Glomerular visceral epithelial cell (primary cell): ENCODE data around the gene ZMYM1.
"Not testable (repeated sequence)": the region's sequence is repeated elsewhere in the genome, so short reads cannot be mapped to it uniquely, and the experiment has no call there.

Experiments
- DNase-seq: peaks from one replicate; pipeline ENCODE4 v3.0.0-alpha.2; 2016; ENCODE audit errors: extremely low spot score

Gene ZMYM1

DNA sequence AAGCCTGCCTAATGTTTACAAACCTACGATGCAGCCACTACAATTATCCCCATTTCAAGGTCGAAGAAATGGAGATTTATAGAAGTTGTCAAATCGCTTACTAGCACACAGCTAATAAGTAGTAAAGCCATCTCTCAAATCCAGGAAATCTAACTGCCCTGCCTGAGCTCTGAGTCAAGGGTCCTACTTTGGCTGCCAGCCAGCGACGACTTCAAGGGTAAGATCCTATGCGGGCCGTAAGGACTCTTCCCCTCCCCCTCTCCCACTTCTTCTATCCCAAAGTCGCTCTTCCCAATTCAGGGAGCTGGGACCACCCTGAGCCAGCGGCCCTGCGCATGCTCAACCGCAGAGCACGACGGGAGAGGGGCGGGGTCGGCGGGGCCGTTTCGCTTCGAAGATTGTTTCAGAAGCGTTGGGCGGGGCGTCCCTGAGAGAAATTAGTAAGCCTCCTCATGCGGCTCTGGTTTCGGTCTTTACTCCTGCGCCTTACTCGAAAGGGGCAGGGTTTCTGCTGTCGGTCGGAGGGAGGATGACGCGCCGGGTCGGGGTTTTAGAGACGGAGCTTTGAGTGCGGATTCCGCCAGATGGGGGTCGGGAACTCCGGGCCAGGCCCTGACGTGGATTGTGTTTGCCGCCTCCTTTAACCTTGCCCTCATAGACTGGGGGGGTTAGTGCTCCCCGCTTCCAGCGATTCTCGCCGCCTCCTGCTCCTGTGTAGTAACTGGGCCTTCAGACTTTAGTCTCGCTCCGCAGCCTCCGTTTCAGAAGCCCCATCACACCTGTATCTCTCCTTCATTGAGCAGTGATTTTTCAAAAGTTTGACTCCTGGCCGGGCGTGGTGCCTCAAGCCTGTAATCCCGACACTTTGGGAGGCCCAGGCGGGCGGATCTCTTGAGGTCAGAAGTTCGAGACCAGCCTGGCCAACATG, at the start of gene ZMYM1:
Gene ZMYM1 (plus strand): TSS at position 383 of the 928 bp plus-strand sequence. CDS start 14,603 bp downstream, outside the sequence.
- peak; percentile 87 for DNase-seq

DNA sequence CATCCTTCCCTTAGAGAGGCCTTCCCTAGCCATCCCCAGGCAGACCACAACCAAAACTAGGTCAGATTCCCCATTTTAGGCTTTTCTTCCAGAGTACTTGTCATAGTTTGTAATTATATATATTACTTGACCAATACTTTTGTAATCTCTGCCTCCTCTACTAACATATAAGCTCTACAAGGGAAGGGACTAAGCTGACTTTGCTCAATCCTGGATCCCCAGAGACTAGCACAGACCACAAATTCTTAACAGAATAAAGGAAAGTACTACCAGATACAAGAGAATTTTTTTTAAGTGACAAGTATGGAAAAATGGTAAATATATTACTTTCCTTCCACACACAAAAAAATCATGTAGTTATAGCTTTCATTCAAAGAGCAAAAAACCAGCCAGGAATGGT, 49.4 kb upstream of the ZMYM1 start:
- no peak for DNase-seq

DNA sequence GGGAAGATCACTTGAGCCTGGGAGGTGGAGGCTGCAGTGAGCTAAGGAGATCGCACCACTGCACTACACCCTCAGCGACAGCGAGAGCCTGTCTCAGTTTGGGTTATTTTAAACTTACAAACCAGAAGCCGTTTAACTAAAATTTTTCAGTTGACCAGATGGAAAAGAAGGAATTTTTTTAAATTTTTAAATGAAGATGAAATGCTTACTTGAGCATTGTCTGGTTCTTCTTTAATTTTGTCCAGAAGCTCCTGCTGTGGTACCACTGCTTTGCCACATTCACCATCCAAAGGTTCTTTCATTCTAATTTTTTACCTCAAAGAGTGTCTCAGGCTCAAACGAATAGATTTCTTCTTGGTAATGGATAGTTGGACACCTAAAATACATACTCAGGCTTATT, 48.8 kb upstream of the ZMYM1 start:
- DNase-seq = no peak

DNA sequence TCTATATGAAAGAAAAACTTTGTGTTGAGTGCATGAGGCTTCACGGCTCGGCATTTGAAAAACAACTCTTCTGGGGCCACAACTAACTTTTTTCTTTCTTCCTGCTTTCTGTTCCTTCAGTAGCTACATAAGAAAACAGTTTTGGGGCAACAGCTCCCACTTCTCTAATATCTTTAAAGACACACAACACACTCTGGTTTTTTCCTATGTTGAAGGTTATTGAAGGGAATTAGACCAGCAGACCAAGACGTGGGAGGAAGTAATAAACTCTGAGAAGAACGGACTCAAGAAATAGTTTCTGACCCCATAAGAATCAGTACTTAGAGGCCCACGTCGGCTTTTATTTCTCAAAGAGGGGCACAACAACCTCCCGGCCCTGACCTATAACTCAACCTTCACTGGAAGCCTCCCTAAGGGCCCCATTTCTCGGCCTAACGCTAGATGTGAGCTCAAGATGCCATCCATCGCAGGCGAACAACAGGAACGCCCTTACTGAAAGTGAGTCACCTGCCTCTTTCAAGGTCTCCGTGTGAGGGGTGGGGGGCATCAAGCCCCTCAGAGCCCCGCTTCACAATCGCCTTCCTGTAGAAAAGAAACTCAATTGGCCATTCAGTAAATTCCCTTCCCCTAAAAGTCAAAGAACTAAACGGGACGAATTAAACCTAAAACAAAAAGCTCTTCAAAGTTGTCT, 48.3 kb upstream of the ZMYM1 start:
- DNase-seq = peak; percentile 44

DNA sequence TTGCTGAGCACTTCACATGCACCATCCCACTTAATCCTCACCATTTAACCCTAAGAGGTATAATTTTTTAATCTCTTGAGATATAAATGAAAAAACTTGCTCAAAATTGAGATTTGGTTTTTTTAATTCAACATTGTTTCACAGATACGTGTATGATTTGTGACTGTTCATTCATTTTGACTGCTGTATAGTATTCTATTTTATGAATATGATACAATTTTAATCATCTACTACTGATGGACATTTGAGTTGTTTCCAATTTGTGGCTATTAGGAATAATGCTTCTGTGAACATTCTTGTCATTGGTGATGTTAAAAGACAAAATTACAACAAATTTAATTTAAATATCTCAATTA, 46.8 kb upstream of the ZMYM1 start:
- DNase-seq = no peak

DNA sequence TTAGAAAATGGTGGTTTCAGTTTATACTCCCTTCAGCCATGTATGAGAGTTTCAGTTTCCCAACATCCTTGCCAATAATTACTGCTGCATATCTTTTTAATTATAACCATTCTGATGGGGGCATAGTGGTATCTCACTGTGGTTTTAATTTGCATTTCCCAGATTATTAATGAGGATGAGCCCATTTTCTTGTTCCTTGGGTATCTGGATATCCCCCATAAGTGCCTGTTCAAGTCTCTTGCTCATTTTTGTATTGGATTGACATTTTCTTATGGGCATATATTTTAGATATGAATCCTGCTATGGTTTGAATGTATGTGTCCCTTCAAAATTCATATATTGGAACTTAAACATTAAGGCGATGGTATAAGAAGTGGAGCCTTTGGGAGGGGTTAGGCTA, 45.8 kb upstream of the ZMYM1 start:
- DNase-seq = no peak

DNA sequence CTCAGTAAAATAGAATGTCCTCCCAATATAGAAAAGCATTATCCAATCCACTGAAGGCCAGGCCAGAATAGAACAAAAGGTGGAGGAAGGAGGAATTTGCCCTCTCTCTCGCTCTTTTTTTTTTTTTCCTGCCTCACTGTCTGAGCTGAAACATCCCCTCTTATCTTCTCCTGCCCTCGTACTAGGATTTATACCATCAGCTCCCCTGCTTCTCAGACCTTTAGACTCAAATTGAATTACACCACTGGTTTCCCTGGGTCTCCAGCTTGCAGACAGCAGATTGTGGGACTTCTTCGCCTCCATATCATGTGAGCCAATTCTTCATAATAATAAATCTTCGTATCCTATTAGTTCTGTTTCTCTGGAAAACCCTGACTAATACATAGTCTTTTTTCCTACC, 42.6 kb upstream of the ZMYM1 start:
- no peak for DNase-seq

DNA sequence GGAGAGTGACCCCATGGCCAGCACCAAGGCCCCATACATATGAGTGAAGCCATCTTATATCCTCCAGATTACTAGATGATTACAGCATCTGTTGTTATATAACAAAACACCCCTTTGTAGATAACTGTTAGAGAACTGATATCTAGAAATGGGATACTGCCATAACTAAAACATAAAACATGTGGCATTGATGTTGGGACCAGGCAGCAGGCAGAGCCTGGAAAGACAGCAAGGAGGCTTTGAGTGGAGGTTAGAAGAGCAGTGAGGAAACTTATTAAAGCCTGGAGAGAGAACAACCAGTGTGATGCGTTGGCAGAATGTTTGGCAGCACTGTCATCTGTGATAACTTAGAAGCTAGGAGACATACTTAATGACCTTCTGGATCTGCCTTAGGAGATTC, 42.0 kb upstream of the ZMYM1 start:
- no peak for DNase-seq

DNA sequence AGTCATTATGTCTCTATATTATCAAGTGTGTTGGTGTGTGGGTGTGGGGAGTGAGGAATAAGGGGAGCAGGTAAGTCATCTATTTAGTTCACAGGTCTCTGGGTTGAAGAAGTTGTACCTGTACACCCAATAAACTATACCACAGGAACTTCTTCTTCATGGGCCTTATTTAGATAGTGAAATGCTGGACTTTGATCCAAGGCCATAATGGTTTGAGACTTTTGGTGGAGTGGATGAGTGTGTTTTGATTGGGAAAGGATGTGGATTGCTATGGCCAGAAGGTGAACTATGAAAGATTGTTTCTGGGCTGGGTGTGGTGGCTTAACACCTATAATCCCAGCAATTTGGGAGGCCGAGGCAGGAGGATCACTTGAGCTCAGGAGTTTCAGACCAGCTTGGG, 40.5 kb upstream of the ZMYM1 start:
- no peak for DNase-seq

DNA sequence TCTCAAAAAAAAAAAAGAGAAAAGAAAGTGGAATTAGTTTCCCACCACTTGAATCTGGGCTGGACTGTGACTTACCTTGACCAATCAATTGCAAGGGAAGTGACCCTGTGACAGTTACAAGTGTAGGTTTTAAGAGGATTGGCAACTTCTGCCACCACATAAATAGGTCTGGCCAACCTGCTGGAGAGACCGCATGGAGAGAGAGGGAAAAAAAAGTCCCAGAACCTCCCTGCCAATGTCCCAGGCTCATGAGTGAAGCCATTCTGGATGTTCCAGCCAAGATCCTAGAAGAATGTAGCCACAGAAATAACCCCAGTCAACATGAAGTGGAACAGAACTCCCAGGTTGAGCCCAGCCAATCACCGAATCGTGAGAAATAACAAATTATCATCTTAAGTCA, 35.7 kb upstream of the ZMYM1 start:
- DNase-seq = no peak

DNA sequence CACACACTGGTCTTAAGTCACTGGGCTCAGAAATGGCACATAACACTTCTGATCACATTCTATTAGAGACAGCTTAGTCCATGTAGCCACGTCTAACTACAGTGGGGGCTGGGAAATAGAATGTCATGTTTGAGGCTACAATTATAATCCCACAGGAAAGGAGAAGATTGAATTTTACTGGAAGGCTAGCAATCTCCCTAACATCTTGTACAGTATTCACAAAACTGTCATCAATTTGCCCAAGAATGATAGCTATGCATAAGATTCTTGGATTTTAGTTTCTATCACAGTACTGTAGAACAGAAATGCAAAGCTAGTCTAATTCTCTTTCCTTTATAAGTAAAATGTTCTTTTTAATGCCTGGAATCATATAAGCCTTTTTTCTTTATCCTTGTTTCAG, 34.8 kb upstream of the ZMYM1 start:
- no peak for DNase-seq

DNA sequence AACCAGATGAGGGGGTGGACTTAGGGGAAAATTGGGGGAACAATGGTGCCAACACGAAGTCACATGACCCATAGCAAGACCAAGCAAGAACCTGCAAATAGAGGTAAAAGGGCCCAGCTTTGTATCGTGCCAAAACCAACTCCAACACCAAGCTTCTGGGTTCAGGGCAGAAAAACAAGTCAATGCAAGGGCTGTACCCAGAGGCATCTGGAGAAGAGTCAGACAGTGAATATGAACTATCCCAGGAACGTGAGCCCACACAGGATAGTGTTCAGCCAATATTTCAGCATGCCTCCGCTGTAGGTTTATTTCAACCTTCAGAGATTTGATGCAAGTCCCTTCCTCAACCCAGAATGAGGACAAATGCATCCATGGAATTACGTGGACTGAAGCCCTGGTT, 32.5 kb upstream of the ZMYM1 start:
- no peak for DNase-seq

DNA sequence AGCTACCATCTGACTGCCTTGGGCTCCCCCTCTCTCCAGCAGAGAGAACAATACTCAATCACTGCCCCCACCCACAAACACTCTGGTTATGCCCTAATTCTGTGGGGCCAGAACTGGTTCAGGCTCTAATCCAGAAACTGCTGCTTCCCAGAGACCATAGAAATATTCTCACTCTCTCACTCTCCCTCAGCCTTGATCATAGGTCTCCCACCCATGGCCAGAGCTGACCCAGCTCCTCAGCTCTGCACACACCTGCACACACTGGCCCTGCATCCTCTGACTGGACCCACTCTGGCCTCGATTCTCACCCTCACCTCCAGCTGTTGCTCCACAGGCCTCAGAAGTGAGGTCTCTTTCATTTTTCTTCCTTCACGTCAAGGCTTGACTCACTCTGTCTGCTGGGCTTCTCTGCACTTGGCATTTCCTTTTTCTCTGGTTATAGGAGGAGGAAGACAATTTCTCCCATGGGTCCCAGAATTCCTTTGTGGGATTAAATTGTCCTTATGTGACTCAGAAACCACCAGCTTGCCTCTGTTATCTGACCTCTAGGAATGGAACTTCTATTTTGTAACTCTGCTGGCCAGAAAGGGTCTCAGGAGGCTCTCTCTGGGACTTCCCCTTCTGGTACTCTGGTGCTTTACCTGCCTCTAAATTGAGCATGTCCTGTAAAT, 31.9 kb upstream of the ZMYM1 start:
- peak; percentile 87 for DNase-seq

DNA sequence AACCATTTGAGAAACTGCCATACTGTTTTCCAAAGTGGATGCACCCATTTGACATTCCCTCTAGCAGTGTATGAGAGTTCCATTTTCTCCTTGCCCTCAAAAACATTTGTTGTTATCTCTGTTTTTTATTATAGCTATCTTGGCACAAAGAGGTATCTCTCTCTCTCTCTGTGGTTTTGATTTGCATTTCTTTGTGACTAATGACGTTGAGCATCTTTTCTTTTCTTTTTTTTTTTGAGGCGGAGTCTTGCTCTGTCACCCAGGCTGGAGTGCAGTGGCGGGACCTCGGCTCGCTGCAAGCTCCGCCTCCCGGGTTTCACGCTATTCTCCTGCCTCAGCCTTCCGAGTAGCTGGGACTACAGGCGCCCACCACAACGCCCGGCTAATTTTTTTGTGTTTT, 30.1 kb upstream of the ZMYM1 start:
- no peak for DNase-seq

DNA sequence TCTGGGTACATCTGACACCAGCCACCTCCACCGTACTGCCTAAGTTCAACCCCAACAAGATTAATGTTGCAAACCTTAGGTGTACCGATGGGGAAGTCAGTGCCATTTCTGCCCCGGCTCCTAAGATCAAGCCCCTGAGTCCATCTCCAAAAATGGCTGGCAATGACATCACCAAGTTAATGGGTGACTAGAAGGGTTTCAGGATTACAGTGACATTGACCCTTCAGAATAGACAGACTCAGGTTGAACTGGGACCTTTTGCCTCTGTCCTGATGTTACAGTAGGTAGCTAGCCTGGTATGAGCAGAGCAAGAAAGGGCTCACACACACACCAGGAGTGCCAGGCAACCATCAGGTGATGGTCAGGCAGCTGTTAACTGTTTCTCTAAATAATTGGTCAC, 25.8 kb upstream of the ZMYM1 start:
- DNase-seq = no peak

DNA sequence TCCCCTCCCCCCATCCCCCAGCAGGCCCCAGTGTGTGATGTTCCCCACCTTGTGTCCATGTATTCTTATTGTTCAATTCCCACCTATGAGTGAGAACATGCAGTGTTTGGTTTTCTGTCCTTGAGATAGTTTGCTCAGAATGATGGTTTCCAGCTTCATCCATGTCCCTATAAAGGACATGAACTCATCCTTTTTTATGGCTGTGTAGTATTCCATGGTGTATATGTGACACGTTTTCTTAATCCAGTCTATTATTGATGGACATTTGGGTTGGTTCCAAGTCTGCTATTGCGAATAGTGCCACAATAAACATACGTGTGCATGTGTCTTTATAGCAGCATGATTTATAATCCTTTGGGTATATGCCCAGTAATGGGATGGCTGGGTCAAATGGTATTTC, 24.9 kb upstream of the ZMYM1 start:
- DNase-seq = not testable (repeated sequence)

DNA sequence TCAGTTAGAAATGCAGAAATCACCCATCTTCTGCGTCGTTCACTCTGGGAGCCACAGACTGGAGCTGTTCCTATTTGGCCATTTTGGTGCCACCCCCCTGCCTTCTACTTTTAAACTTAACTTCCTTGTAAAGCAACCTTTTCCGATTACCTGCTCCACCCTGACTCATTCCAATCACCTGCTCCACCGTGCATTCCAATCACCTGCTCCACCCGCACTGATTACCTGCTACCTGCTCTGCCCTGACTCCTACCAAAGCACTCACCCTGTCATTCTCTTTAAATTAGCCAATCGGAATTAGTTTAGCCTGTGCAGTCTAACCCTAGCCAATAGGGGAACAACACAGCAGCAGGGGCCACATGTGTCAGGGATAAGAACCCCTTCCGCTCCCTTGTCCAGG, 20.9 kb upstream of the ZMYM1 start:
- not testable (repeated sequence) for DNase-seq

DNA sequence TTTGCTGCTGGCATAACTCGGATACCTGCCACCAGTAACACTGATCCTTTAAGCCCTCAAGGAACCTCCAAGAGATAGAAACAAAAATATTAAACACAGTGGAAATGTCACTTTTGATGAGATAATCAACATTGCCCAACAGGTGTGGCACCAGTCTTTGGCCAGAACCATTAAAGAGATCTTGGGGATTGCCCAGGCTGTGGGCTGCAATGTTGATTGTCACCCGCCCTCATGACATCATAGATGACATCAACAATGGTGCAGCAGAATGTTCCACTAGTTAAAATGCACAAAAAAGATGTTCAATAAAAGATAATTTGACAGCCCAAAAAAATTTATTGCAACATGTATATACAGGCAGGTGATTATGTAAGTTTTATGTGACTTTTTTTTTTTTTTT, 20.2 kb upstream of the ZMYM1 start:
- no peak for DNase-seq

DNA sequence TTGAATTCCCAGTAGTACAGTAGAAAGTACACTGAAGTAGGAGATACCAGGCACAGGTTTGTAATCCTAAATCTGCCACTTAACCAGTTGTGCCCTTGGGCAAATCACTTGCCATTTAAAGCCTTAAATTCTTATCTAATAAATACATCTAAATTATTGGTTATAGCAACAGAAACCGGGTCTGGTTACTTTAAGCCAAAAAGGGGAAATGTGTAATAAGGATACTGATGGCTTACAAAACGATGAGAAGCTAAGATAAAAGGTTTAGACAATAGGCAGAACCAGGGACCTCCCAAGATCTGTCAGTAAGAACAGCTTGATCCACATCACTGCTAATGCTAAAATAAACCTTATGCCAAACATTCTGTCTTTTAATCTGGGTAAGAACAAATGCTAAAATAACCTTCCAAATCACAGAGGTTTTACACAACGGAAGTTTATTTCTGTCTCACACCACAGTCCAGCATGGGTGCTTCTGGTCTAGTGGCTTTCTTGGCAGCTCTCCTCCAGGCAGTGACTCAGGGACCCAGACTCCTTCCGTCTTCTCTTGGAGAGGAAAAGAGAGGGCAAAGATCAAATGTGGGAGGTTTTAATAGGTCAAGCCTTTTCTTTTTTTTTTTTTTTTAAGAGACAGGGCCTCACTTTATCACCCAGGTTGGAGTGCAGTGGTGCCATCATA, 16.5 kb upstream of the ZMYM1 start:
- DNase-seq = peak; percentile 25

DNA sequence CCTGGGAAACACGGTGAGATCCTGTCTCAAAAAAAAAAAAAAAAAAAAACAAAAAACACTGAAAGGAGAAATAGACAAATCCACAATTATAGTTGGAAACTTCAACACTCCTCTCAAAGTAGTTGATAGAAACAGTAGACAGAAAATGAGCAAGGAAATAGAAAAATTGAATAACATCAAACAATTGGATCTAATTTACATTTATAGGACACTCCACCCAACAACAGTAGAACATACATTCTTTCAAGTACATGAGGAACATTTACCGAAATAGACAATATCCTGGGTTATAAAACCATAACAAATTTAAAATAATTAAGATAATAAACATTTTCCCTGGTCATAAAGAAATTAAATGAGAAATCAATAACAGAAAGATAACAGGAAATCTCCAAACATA, 14.9 kb upstream of the ZMYM1 start:
- DNase-seq = no peak

DNA sequence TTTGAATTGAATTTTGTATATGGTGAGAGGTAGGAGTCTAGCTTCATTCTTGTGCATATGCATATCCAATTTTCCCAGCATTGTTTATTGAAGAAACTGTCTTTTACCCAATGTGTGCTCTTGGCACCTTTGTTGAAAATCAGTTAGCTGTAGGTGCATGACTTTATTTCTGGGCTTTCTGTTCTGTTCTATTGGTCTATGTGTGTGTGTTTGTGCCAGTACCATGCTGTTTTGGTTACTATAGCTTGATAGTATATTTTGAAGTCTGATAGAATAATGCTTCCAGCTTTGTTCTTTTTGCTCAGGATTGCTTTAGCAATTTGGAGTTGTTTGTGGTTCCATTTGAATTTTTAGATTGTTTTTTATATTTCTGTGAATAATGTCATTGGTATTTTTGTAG, 9.4 kb upstream of the ZMYM1 start:
- no peak for DNase-seq

DNA sequence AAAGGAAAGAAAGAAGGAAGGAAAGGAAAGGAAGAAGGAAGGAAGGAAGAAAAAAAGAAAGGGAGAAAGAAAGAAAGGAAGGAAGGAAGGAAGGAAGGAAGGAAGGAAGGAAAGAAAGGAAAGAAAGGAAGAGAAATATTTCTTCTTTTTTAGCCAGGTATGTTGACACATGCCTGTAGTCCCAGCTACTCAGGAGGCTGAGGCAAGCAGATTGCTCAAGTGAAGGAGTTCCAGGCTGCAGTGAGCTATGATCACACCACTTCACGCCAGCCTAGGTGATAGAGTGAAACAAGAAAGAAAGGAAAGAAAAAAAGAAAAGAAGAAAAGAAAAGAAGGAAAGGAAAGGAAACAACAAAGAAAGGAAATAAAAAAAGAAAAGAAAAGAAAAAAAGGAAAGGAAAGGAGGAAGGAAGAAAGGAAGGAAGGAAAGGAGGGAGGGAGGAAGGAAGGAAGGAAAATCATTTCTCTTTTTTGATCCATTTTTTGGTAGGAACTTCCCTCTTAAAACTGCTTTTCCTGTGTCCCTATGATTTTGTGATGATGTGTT, 5.8 kb upstream of the ZMYM1 start:
- DNase-seq = no peak
